Esophagus squamous epithelium (tissue), 5 donors: ENCODE data around the gene ANKLE1. TPM values are rescaled to one million over a fixed set of nuclear protein-coding genes. Genes with fewer than 3 reads are reported as not detected.

Experiments used
- DNase-seq: peaks from one replicate; lab custom pipeline; 2025; lab: John Stamatoyannopoulos, UW
- H3K27ac ChIP-seq, 4 donors: fragments of 200-600 bp; sonication (generic); one replicate each; pipeline ENCODE4 v1.5.1; 2016 to 2019; ENCODE audit warnings: mild to moderate bottlenecking in 1 of 4
- H3K27me3 ChIP-seq, 4 donors: fragments of 200-600 bp; sonication (generic); 1 replicate in 3 of 4; 2 replicates in 1 of 4; pipeline versions ENCODE4 v1.5.1 to v1.6.0; 2017 to 2021; ENCODE audit warnings: antibody characterized with exemption in 1 of 4
- H3K36me3 ChIP-seq, 3 donors: fragments of 200-600 bp; sonication (generic); one replicate each; pipeline ENCODE4 v1.5.1; 2016 to 2019
- H3K4me1 ChIP-seq, 3 donors: fragments of 200-600 bp; sonication (generic); one replicate each; pipeline ENCODE4 v1.5.1; 2017 to 2019
- H3K4me3 ChIP-seq, 4 donors: fragments of 200-600 bp; sonication (generic); 1 replicate in 3 of 4; 2 replicates in 1 of 4; pipeline ENCODE4 v1.5.1; 2016 to 2019; ENCODE audit warnings: mild to moderate bottlenecking in 2 of 4, moderate library complexity in 1 of 4
- H3K9me3 ChIP-seq, 3 donors: fragments of 200-600 bp; sonication (generic); one replicate each; pipeline ENCODE4 v1.5.1; 2016 to 2019
- POLR2A ChIP-seq, 4 donors: fragments of 450-650 bp; IDR thresholded peaks; one replicate each; pipeline ENCODE4 v1.6.1; 2017; ENCODE audit warnings: antibody characterized with exemption in 4 of 4, mild to moderate bottlenecking in 4 of 4, moderate library complexity in 3 of 4
- WGBS, 2 donors: methylation state at CpG; one replicate each; pipeline ENCODE4 v1.1.5; 2018; 5-methylcytosine and 5-hydroxymethylcytosine counted together
- intact Hi-C: fragments of 100-400 bp; cut with DNase I; formaldehyde crosslinking; loops from one replicate; pipeline ENCODE4 v1.15.0; 2022
- total RNA-seq, 4 donors: library from RNA; depleted of rRNA; stranded (reverse); fragments of >200 nt; gene quantifications; one replicate each; pipeline ENCODE4 v1.1.0, GENCODE V29; 2016
- TF ChIP-seq, protein P1 (sequence below), 6 experiments: fragments of 450-650 bp in 4 of 6; fragments of 200-600 bp in 2 of 6; sonication (generic) in 2 of 6; IDR thresholded peaks; one replicate each; pipeline ENCODE4 v1.5.1; 2016 to 2019; ENCODE audit warnings: antibody characterized with exemption in 6 of 6, mild to moderate bottlenecking in 4 of 6, moderate library complexity in 4 of 6
- donor health status: DM: yes; HTN: yes; CAD: no.

The ANKLE1 gene
- total RNA-seq, 4 donors from 2014 or later: 0.12 to 0.57 (median 0.22) TPM; not detected in 1

DNA sequence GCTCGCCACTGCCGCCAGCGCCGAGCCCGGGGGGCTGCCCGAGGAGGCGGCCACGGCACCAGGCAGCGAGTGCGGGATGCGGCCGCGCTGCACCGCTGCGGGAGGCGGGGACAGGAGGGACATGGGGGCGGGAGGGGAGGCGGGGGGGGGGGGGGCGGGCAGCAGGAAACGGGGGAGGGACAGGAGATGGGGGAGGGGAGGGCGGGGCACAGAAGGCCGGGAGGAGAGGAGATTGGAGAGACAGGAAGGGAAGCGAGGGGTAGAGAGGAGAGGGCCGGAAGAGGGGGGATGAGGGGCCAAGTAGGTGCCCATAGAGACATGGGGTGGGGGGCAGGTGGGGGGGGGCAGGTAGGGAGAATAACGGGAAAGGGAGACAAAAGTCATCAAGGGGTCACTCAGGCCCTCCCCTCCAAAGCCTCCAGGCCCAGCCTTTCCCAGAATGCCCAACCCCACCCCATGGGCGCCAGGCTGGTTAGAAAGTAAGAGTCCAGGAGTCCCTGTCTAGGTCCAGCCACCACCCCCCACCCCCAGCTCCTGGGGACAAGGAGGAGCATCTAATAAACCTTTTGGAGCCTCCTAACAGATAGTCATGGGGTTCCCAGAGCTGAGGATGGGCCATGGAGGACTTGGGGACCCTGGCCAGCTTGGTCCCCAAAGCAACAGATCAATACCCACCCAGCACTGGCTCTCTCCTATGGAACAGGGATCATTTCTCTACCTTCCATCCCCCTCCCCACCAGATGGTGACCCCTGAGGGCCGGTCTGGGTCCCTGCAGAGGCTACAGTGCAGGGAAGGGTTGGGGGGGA is 45.5 kb upstream of the ANKLE1 start:
- no peak for TF ChIP-seq POLR2A (IDR thresholded peaks at IDR 0.05)
- TF ChIP-seq, protein P1, sequence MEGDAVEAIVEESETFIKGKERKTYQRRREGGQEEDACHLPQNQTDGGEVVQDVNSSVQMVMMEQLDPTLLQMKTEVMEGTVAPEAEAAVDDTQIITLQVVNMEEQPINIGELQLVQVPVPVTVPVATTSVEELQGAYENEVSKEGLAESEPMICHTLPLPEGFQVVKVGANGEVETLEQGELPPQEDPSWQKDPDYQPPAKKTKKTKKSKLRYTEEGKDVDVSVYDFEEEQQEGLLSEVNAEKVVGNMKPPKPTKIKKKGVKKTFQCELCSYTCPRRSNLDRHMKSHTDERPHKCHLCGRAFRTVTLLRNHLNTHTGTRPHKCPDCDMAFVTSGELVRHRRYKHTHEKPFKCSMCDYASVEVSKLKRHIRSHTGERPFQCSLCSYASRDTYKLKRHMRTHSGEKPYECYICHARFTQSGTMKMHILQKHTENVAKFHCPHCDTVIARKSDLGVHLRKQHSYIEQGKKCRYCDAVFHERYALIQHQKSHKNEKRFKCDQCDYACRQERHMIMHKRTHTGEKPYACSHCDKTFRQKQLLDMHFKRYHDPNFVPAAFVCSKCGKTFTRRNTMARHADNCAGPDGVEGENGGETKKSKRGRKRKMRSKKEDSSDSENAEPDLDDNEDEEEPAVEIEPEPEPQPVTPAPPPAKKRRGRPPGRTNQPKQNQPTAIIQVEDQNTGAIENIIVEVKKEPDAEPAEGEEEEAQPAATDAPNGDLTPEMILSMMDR (IDR thresholded peaks at IDR 0.05): no peak
- DNase-seq: no peak
- Histone ChIP-seq H3K4me1 (peaks cover 13 to 47% (median 21%) of the 10 kb centered on the region in 3 donors), H3K4me3 (peak overlapping the region; percentile 37 to 80 (median 46)), H3K9me3 (no peaks in the 10 kb centered on the region), H3K36me3 (peaks cover 5 to 87% (median 14%) of the 10 kb centered on the region in 3 donors), H3K27me3 (no peaks in the 10 kb centered on the region), H3K27ac (peak overlapping the region; percentile 64 to 89 (median 74))
- intact Hi-C loops: no loop called here
- WGBS, 2 donors: 6 to 13% methylated on average over 3 to 4 of the region's 27 CpGs

DNA sequence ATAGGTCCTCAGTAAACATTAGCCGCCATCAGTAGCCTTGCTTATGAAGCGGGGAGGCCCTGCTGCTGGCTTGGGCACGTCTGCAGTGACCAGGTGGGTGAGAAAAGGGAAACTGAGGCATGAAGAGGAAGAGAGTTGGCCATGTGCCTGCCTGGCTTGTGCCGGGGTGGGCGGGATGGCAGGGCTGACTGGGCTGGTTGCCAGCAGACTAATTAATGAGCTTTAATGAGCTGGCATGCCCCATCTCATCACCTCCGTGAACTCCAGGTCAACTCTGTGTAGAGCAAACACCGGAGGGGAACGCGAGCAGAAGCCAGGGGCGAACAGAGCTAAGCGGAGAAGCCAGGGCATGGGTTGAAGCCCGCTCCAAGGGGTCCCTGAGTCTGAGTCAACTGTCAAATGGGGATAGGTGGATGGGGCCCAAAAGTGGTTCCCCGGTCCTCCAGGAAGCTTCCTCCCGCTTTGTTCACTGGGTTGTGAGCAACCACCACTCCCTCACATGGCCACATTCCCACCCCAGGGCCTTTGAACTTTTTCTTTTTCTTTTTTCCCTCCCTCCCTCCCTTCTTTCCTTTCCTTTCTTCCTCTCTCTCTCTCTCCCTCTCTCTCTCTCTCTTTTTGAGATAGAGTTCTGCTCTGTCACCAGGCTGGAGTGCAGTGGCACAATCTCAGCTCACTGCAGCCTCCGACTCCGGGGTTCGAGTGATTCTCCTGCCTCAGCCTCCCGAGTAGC is 44.7 kb upstream of the ANKLE1 start:
- Histone ChIP-seq H3K27me3 (no peaks in the 10 kb centered on the region), H3K9me3 (no peaks in the 10 kb centered on the region), H3K4me3 (no peak overlapping the region), H3K36me3 (peaks cover 5 to 81% (median 12%) of the 10 kb centered on the region in 3 donors), H3K27ac (peak overlapping the region; percentile 44 to 89 (median 66)), H3K4me1 (peaks cover 18 to 55% (median 21%) of the 10 kb centered on the region in 3 donors)
- intact Hi-C loops: no loop called here
- TF ChIP-seq, protein P1 (IDR thresholded peaks at IDR 0.05): no peak
- TF ChIP-seq POLR2A (IDR thresholded peaks at IDR 0.05): no peak
- no peak for DNase-seq
- 70 to 72% methylated on average over 5 to 15 of the region's 18 CpGs for WGBS, 2 donors

DNA sequence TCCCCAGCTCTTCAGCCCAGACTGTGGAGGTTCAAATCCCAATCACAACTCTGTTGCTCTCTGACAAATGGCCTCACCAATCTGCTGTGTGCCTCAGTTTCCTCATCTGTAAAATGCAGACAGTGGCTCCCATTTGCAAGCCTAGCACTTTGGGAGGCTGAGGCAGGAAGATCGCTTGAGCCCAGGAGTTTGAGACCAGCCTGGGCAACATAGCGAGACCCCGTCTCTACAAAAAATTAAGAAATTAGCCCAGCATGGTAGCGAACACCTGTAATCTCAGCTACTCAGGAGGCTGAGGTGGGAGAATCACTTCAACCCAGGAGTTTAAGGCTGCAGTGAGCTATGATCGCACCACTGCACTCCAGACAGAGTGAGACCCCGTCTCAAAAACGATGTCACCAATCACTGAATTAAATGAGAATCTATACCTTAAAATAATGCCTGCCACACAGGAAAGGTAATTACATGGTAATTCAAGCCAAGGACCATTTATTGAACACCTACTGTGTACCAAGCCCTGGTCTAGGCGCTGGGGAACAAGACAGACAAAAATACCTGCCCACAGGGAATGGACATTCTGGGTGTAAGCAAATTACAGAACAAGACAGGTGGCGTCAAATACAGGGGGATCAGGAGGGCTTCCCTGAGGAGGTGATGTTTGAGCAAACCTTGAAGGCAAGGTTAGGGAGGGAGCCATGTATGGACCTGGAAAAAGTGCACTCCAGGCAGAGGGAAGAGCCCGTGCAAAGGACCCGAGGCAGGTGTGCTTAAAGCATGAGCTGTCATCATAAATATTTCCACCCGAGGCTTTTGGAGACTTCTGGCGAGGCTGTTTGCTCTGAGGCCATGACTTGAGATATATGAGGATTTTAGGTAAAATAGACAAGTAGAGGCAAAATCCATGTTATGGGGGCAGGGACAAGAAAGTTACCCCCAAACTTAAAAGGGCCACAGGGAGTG is 43.7 kb upstream of the ANKLE1 start:
- H3K27me3 ChIP-seq: no peaks in the 10 kb centered on the region
- TF ChIP-seq, protein P1 (IDR thresholded peaks at IDR 0.05): no peak
- no peak for TF ChIP-seq POLR2A (IDR thresholded peaks at IDR 0.05)
- peaks cover 24 to 66% (median 27%) of the 10 kb centered on the region in 3 donors for H3K4me1 ChIP-seq
- H3K4me3 ChIP-seq: no peak overlapping the region
- no peaks in the 10 kb centered on the region for H3K9me3 ChIP-seq
- WGBS, 2 donors: 75 to 89% methylated on average over 11 to 12 of the region's 13 CpGs
- peaks cover 0 to 71% (median 5%) of the 10 kb centered on the region in 3 donors for H3K36me3 ChIP-seq
- no peak for DNase-seq
- intact Hi-C loops: no loop called here
- no peak overlapping the region for H3K27ac ChIP-seq

DNA sequence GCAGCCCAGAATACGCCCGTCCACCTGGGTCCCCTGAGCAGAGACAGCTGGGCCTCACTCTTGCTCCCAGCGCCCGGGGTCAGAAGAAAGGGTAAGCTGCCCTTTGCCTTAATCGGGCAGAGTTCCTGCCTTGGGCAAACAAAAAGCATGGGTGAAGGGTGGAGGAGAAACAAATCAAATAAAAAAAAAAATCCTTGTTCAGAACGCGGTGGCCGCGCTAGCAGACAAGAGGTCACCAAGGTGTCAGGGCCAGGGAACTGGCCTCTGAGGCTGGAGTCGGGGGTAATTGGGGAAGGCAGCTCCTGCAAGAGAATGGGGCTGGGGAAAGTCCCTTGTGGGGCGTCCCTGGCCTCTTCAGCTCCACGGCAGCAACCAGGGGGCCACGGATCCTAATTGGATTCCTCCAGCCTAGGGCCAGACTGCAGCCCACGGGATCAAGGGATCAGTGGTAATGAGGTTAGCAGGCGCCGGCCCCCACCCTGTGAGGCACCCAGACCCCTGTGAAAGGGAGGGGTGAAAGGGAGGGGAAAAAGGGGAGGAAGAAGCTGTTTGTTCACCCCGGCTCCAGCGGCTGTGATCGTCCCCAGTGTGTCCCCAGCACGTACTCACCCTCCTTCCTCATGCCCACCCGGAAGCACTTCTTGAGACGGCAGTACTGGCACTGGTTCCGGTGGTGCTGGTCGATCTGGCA is 41.5 kb upstream of the ANKLE1 start:
- peaks cover 17 to 72% (median 18%) of the 10 kb centered on the region in 3 donors for H3K4me1 ChIP-seq
- TF ChIP-seq, protein P1 (IDR thresholded peaks at IDR 0.05): no peak
- no peak for TF ChIP-seq POLR2A (IDR thresholded peaks at IDR 0.05)
- H3K4me3 ChIP-seq: no peak overlapping the region
- H3K36me3 ChIP-seq: peaks cover 0 to 49% (median 5%) of the 10 kb centered on the region in 3 donors
- H3K27ac ChIP-seq: no peak overlapping the region
- H3K27me3 ChIP-seq: no peaks in the 10 kb centered on the region
- DNase-seq: no peak
- 73 to 76% methylated on average over 13 to 15 of the region's 24 CpGs for WGBS, 2 donors
- intact Hi-C loops: no loop called here
- no peaks in the 10 kb centered on the region for H3K9me3 ChIP-seq
